ENCODE results near the gene NAB1.

NAB1 gene

DNA sequence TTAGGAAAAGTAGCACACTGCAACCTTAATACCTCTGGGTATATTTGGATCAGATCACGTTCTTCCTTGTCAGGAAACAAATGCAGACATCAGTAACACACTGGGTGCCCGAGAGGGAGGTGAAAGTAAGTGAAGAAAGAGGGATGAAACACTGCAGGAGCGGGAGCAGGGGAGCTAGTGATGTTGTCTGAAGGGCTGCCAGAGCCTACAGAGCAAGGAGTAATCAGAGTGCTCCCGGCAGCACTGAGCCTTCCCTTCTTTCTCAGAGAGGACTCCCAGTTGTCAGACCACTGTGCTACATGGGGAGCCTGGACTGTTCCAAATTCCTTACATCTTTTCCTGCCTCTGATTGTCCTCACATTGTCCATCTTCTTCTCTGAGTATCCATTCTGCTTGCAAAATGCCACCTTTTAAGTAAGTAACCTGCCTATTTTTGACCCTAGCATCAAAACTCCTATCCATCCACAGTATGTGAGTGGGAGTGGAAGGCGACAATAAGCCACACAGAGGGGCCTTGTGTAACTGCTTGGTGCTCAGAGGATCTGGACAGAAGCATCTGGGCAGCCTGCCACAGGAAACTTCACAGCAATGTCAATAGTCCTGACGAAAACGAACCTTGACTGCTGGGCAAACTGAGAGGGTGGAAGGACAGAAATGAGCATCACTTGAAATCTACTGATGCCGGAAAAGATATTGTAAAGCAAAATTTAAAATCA is 10.8 kb upstream of the NAB1 start:
- DNase-seq, result no peak

DNA sequence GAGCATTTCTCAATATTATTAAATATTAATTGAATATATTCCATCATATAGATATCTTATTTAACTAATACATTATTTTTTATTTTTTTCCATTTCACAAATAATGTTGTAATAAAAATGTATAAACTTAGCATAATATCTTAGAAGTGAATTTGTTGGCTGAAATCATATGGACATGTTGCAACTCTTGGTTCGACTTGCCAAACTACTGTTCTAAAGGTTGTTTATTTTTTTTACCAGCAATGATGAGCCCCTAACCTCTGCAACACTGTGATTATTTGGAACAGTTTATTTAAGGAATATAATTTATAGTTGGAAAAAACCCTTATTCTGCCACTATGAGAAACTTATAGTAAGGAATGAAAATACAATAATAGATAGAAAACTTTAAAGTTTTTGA is 8.8 kb upstream of the NAB1 start:
- DNase-seq, result no peak

DNA sequence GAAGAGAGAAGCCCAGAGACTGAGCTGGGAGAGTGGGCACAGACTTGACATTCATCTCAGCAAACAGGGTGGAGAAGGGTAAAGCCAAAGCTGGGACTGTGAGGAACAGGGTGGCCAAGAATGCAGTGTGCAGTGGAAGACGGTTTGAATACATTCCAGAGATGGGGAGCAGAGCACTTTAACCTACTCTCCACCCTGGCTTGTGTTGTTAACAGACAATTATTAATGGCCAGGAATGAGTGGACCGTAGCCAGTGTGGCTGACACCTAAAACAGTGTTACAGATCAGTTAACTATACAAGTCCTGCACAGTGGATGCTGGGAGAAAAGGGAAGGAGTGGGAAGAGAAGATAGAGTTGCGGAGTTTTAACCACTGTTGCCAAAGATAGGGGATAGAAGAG is 7.4 kb upstream of the NAB1 start:
- DNase-seq, result no peak

DNA sequence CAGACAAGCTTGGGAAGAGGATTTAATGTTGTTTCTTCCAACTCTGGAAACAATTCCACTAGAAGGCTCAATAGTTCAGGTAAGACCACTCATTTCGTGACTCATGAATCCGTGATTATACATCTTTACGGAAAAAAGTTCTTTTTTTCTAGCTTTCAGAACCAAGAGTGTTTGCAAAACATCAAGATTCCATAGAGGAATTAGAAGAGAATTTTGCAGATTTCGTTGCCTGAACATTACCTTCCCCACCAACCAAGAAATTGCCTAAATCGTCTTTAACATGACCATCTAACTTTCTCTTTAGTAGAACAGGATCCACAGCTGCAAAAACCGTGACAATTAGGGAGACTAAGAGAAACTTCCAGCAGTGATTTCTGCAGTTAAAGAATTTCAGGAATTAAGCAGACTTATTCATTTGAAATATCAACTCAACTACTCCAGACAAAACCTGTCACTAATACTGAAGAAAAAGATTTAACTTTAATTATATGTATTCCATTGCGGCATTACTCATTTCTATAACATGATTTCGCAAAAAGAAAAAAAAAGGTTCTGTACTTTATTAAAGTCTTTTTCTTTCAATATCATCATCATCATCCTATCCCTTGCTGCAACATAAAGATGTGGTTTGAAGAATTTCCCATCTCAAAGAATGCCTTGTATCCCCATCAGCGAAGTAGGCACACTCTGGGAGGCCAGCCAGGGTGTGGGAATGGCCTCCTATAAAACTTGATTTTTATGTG is 1.9 kb upstream of the NAB1 start:
- no peak for DNase-seq

DNA sequence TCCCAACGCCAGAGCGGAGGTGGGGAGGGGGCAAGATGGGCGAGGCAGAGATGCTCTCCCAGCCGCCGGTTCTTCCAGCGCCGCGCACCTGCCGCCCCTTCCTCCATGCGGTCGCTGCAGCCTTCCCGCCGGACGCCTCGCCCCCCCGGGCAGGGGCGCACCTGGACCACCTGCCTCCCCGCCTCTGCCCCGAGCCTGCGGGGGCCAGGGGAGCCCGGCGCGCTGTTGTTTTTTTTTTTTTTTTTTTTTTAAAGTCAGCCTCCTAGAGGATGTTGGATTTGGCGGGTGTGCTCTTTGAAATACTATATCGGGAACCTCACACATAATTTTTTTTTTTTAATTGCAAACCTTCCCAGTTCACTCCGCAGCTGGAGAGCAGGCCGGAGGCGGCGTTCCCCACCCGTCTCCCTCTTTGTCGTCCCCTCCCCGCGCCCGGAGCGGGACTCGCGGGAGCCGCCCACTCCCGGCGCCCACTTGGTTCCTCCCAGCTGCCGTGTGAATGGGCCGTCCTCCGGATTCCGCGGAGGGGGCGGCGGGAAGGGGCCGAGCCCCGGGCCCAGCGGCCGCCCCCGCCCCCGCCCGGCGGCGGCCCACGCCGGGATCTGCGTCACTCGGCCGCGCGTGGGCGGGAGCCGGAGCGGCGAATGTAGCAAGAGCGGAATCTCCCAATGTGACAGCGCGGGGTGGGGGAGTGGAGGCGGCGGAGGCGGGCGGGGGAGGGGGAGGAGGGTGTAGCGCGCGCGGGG is 421 bp upstream of the NAB1 start:
- peak; percentile 83 to 92 for DNase-seq

DNA sequence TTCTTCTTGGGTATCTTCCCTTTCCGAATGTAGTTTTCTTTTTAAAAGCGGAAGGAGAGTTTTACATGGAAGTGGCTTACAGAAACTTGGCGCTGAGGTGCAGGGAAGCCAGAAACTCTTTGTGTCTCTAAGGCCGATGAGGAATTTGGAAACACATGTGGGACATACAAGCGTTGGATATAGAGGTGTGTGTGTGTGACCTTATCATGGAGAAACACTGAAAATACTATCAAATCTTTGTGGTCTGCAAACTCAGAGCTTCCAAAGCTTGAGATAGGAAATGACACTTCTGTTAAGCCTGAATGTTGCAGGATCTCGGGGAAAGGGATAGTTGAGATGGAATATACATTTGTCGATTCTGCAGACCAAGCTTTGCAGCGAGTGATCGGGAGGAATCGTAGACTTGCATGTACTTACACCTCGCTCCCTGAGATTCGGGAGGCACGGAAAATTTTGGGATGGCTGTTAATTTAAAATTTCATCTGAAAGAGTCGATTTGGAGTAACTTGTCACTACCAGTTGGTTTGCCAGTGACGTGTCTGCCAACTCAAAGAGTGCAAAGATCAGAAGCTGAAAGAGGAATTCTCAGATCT is 1.0 kb downstream of the NAB1 start:
- DNase-seq, result peak in 1 of 2 experiments; percentile 27

DNA sequence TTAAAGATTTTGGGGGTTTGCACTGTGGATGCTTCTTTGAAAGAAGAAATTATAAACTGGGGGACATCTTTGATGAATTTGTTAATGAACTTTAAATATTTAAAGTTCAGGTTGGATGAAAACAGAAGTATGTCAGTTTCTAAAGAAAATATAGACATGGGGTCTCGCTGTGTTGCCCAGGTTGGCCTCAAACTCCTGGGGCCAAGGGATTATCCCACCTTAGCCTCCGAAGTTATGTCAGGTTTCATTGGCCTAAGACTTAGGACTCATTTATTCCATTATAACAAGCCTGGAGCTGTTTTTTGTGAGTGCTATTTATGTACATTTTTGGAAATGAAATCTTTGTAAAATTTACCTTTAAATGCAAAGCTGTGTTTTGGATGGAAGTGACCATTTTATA is 2.5 kb downstream of the NAB1 start:
- DNase-seq, result no peak

DNA sequence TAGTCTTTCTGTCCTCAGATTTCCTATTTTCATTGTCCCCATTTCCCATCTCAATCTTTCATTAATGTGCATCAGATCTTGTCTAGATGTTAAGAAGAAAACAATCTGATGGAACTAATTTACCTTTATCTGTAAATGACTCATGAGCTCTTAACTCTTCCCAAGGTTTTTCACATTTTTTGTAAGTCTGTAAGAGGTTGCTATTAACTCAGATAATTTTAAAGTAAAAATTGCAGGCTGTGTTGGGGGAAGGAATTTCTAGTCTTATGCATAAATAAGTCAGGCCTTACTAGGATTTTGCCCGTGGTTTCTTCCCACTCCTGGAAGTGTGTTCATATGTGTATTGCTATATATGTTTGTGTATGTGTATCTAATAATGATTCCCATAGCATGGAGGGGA is 4.3 kb downstream of the NAB1 start:
- no peak for DNase-seq

DNA sequence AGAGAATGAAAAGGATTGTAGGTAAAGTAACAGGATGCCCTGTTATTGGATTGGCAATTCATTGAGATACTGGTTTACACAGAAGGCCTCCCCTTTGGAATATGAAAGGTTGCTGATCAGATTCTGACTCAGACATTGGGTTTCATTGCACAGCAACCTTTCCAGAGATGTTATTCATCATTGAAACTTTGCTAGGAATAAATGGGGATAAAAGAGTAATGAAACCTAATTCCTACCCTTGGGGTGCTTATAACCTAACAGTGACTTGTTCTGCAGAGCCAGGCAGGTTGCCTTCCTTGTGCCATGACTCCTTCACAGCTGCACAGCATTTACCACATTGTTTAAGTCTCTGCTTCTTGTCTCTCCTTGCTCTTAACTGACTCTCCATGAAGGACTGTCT is 5.0 kb downstream of the NAB1 start:
- no peak for DNase-seq

DNA sequence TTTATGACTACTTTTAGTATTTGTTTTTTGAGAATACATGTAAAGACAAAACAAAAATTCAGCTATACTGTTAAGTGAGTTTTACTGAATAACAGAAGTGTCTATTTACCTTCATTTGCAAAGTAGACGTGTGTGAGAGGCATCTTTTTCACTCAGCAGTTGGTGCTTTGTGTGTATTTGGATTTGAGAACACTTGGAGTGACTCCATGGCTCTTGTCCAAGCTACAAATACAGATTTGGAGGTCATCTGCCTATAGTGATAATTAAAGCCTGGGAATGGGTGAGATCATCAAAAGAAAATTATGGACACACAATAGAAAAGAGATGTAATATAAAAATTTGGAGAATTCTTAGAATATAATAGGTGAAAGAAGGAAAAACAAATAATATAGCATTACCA is 6.2 kb downstream of the NAB1 start:
- DNase-seq, result peak; percentile 37 to 83

DNA sequence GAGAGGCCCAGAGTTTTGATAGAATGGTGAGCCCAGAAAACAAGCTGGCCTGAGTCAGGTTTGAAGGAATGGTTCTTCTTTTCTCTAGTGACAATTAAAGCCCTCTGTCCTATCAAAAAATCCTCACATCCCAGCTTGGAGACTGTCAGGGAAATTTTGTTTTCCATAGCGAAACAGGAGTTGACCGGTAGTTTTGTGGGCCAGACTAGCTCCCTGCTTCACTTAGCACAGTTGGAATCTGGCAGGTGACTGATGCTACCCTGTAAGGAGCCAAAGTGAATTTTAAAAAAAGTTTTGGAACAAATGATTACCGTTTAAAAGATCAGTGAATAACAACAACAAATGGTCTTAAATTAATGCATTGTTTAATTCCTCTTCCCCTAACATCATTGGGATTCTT is 6.7 kb downstream of the NAB1 start:
- no peak for DNase-seq

DNA sequence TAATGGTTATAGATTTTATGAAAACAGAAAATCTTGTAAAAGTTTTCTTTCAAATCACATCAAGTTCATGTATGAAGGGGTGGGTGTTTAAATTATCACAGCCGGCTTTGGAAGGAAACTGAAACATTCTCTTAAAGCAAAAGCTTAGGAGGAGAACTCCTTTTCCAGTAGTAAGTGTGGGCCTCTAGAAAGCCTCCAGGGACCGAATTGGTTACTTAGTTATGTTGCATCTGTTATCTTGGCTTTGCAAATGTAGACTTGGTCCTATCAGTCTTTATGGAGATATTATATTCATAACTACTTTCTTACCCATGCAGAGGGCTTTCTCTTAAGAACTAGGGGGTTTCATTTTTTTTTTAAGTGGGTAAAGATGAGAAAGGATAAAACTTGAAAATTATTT is 7.4 kb downstream of the NAB1 start:
- DNase-seq, result no peak

DNA sequence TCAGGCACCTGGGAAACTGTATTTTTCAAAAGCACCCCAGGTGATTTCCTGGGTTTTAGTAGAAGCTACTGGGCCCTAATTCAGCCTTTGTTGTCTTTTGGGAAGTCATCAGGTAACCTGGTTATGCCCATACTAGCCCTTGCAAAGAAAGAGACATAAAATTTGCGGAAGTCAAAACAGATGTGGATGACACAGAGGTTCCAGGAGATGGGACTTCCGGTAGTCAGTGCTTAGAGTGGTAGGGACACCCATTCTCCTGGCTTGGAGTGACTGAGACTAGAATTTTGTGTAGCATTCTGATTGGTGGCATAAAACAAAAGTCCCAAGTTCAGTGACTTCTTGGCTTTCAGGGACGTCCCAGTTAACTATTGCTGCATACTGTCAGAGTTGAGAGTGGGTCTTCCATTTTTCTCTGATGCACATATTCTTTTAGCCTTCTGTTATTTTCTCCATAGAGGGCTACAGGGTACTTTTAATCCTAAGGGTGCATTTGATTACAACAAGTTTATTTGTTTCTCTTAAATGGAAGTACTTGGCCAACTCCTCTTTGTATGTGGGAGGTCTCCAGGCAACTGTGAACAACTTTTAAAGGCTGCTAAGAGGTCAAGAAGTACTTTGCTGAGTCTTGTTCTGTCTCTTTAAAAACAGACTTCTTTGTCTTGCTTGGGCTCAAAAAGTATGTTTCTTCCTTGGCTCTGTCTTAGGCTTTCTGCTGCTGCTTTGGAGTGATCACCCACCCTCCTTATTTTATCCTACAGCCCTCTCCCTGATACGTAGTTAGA is 8.8 kb downstream of the NAB1 start:
- DNase-seq, result no peak

DNA sequence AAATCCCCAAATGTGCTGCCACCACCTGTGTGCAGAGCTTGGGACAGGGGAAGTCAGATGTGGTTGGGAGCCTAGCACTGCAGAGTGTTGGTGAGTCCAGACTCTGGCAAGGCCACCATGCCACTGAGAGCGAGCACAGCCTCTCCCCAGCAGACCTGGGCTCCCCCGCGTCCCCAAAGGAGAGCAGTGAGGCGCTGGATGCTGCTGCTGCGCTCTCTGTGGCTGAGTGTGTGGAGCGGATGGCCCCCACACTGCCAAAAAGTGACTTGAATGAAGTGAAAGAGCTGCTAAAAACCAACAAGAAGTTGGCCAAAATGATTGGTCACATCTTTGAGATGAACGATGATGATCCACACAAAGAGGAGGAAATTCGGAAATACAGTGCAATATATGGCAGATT is 10.7 kb downstream of the NAB1 start:
- no peak for DNase-seq

DNA sequence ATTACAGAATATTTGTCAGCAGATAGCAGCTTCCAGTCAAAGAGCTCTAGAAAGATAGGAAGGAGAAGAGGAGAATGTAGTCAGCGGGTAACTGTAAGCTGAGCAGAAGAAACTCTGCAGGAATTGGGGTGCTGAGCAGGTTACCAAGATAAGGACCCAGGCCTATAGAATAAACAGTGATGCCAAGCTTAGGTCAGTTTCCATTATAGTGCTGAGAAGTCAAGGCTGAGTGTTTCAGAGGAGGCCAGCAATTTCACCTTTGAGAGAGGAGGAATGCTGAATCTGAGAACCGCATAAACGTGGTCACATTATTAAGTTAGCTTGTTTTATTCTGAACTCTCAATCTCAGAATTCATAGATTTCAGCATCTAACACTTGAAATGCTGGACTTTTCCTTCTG is 13.9 kb downstream of the NAB1 start:
- DNase-seq, result no peak

DNA sequence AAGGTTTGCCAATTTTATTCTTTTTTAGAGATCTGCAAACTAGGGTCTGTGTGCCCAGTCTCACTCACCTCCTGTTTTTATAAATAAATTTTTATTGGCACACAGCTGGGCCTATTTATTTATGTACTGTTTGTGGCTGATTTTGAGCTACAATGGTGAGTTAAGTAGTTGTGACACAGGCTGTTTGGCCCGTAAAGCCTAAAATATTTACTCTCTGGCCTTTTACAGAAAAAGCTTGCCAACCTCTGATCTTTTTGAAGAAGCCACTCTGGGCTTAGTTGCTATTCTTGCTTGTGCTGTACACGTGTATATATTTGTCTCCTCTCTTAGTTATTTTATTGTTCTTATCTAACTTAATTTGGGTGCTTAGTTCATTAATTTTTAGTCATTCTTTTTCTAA is 14.5 kb downstream of the NAB1 start:
- DNase-seq, result no peak

DNA sequence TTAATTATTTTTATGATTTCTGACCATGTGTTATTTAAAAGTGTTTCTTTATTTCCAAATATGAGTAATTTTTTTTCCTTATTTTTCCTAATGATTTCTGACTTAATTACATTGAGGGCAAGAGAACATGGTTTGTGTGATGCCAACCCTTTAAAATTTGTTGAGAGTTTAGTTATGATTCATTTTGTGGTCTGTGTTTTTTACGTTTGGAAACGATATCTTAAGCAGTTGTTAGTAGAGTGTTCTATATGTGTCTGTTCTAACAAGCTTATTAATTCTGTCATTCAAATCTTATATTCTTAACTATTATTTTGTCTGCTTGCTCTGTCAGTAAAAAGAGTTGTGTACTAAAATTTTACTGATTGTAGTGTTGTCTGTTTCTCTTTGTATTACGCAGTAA is 15.0 kb downstream of the NAB1 start:
- DNase-seq, result no peak

DNA sequence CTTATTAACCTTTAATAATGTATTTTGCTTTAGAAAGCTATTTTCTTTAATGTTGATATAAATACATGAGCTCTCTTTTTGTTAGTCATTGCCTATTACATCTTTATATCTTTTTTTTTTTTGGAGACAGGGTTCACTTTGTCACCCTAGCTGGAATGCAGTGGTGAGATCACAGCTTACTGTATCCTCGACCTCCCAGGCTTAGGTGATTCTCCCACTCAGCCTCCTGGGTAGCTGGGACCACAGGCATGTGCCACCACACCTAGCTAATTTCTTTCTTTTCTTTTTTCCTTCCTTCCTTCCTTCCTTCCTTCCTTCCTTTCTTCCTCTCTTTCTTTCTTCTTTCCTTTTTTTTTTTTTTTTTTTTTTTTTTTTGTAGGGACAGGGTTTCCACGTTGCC is 15.4 kb downstream of the NAB1 start:
- DNase-seq, result no peak

DNA sequence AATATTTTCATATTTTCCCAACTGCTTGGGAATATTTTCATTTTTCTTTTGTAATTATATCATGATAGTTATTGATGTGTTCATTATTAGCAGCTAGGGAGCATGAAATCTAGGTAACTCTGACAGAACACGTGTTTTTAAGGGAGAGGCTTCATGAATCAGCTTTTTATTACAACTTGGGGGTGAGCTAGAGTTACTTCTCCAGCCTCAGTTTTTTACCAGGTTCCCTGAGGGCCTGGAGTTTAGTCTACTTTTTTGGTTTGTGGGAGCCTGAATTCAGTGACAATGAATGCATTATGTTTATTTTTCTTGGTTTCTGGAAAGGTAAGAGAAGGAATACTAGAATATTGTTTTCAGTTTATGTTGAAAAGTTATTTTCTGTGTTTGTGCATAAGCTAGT is 18.0 kb downstream of the NAB1 start:
- no peak for DNase-seq

DNA sequence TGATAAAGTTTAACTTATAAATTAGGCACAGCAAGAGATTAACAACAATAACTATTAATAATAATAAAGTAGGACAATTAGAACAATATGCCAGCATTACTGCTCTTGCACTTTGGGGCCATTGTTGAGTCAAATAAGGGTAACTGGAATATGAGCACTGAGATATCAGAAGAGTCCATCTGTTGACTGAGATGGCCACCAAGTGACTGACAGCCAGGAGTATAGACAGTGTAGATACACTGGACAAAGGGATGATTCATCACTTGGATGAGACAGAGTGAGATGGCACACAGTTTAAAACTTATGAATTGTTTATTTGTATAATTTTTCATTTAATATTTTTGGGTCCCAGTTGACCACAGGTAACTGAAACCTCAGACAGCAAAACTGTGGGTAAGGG is 20.0 kb downstream of the NAB1 start:
- no peak for DNase-seq

DNA sequence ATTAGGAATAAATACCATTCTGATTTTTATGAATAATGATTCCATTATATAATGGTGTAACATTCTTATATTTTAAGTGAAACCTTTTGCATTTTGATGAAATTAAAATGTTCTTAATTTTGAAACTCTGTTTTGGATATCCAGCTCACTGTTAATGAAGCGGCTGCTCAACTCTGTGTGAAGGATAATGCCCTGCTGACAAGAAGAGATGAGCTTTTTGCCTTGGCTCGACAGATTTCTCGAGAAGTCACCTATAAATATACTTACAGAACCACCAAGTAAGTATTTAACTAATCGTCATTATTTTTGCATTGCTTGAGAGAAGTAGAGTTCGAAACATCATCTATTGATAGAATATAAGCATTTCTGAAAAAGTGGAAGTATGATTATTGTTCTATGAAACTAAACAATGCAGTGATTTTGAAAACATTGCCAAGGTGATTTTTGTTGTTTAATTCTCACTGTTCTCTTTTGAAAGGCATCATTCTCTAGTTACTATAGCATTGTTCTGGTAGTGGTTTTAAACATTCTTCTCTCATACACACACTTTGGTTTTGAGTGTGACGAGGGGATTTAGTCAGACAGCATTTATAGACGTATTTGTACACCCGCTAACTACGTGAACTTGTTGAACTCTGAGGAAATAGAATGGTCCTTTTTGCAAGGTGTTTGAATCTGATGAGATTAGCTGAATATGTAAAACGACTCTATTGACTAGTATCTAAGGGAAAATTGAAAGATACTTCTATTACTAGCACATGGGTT is 21.5 kb downstream of the NAB1 start:
- DNase-seq, result no peak
